Upper lobe of left lung (tissue), 6 donors: Measurements from ENCODE around the gene GMPPA. TPM values are rescaled to one million over a fixed set of nuclear protein-coding genes. Genes with fewer than 3 reads are reported as not detected.

Experiments
- ATAC-seq, 2 donors: fragments of 200-7000 bp; cut with Tn5 transposase; one replicate each; pipeline ENCODE4 v1.9.1; 2022; ENCODE audit warnings: mild to moderate bottlenecking in 2 of 2, moderate library complexity in 2 of 2; ENCODE audit not compliant: low FRiP score in 2 of 2
- DNase-seq, 2 donors: peaks; one replicate each; pipeline ENCODE4 v3.0.0-alpha.2; 2019 to 2020
- H3K27ac ChIP-seq, 4 donors: fragments of 200-600 bp; sonication (generic); one replicate each; pipeline ENCODE4 v1.5.1; 2016 to 2019
- H3K27me3 ChIP-seq, 4 donors: fragments of 200-600 bp; sonication (generic); one replicate each; pipeline ENCODE4 v1.5.1; 2017 to 2019
- H3K36me3 ChIP-seq, 4 donors: fragments of 200-600 bp; sonication (generic); one replicate each; pipeline ENCODE4 v1.5.1; 2016 to 2019
- H3K4me1 ChIP-seq, 4 donors: fragments of 200-600 bp; sonication (generic); one replicate each; pipeline ENCODE4 v1.5.1; 2018 to 2019
- H3K4me3 ChIP-seq, 4 donors: fragments of 200-600 bp; sonication (generic); one replicate each; pipeline ENCODE4 v1.5.1; 2017 to 2019; ENCODE audit warnings: mild to moderate bottlenecking in 2 of 4, moderate library complexity in 1 of 4
- H3K9me3 ChIP-seq, 4 donors: fragments of 200-600 bp; sonication (generic); one replicate each; pipeline ENCODE4 v1.5.1; 2018 to 2019
- CTCF ChIP-seq, 6 experiments: fragments of 450-650 bp in 4 of 6; fragments of 200-600 bp in 2 of 6; sonication (generic) in 2 of 6; IDR thresholded peaks; one replicate each; pipeline ENCODE4 v1.5.1; 2016 to 2019; ENCODE audit warnings: antibody characterized with exemption in 6 of 6
- EP300 ChIP-seq, 4 donors: sonication (generic); formaldehyde crosslinking; IDR thresholded peaks; one replicate each; pipeline ENCODE4 v1.5.1; 2017; ENCODE audit warnings: antibody characterized with exemption in 4 of 4, control low read depth in 2 of 4
- POLR2A ChIP-seq, 4 donors: fragments of 450-650 bp; IDR thresholded peaks; one replicate each; pipeline ENCODE4 v1.5.1; 2016 to 2017; ENCODE audit warnings: antibody characterized with exemption in 4 of 4, mild to moderate bottlenecking in 2 of 4
- POLR2AphosphoS5 ChIP-seq, 2 donors: sonication (generic); formaldehyde crosslinking; IDR thresholded peaks; one replicate each; pipeline ENCODE4 v1.5.1; 2017; ENCODE audit warnings: antibody characterized with exemption in 2 of 2
- WGBS, 2 donors: methylation state at CpG; one replicate each; pipeline ENCODE4 v1.1.5; 2017 to 2018; 5-methylcytosine and 5-hydroxymethylcytosine counted together
- total RNA-seq, 6 donors: library from RNA; depleted of rRNA in 4 of 6; stranded (reverse); fragments of >200 nt in 4 of 6; gene quantifications; one replicate each; pipeline versions ENCODE4 v1.1.0 to v1.2.1, GENCODE V29; 2016 to 2021
- donor health status: DM: no; HTN: no; CAD: no; lungs with moderate emphysema.
- donor health status: DM: no; HTN: yes; CAD: no; lungs with severe emphysema.

GMPPA gene
- total RNA-seq, 6 donors from 2014 or later: 20.8 to 38.5 (median 24.9) TPM

- WGBS, 2 donors: 59 to 66% methylated on average over 5 to 8 of the region's 8 CpGs
- peaks cover 13 to 42% (median 36%) of the 10 kb centered on the region in 4 donors for H3K36me3 ChIP-seq
- no peak for DNase-seq
- no peak for ATAC-seq
- H3K9me3 ChIP-seq: no peaks in the 10 kb centered on the region
- no peak for TF ChIP-seq EP300 (IDR thresholded peaks at IDR 0.05)
- no peak for TF ChIP-seq CTCF (IDR thresholded peaks at IDR 0.05)
- no peak for TF ChIP-seq POLR2AphosphoS5 (IDR thresholded peaks at IDR 0.05)
- no peak for TF ChIP-seq POLR2A (IDR thresholded peaks at IDR 0.05)
- peaks cover 0 to 37% (median 11%) of the 10 kb centered on the region in 4 donors for H3K27me3 ChIP-seq
- H3K4me1 ChIP-seq: peaks cover 15 to 25% (median 16%) of the 10 kb centered on the region in 4 donors
- no peak overlapping the region for H3K4me3 ChIP-seq
- no peak overlapping the region for H3K27ac ChIP-seq
Observed at GRCh38 chr2:219507581-219508443, 9.1 kb downstream of the GMPPA start.

- peaks cover 13 to 38% (median 35%) of the 10 kb centered on the region in 4 donors for H3K36me3 ChIP-seq
- peaks cover 15 to 25% (median 16%) of the 10 kb centered on the region in 4 donors for H3K4me1 ChIP-seq
- WGBS, 2 donors: 77 to 100% methylated on average over 1 to 4 of the region's 4 CpGs
- TF ChIP-seq POLR2AphosphoS5 (IDR thresholded peaks at IDR 0.05): no peak
- TF ChIP-seq CTCF (IDR thresholded peaks at IDR 0.05): no peak
- TF ChIP-seq POLR2A (IDR thresholded peaks at IDR 0.05): no peak
- TF ChIP-seq EP300 (IDR thresholded peaks at IDR 0.05): no peak
- no peaks in the 10 kb centered on the region for H3K9me3 ChIP-seq
- peaks cover 0 to 37% (median 14%) of the 10 kb centered on the region in 4 donors for H3K27me3 ChIP-seq
- ATAC-seq: no peak
- no peak overlapping the region for H3K4me3 ChIP-seq
- no peak for DNase-seq
- H3K27ac ChIP-seq: no peak overlapping the region
Observed at GRCh38 chr2:219508444-219508734, 9.7 kb downstream of the GMPPA start.

DNA sequence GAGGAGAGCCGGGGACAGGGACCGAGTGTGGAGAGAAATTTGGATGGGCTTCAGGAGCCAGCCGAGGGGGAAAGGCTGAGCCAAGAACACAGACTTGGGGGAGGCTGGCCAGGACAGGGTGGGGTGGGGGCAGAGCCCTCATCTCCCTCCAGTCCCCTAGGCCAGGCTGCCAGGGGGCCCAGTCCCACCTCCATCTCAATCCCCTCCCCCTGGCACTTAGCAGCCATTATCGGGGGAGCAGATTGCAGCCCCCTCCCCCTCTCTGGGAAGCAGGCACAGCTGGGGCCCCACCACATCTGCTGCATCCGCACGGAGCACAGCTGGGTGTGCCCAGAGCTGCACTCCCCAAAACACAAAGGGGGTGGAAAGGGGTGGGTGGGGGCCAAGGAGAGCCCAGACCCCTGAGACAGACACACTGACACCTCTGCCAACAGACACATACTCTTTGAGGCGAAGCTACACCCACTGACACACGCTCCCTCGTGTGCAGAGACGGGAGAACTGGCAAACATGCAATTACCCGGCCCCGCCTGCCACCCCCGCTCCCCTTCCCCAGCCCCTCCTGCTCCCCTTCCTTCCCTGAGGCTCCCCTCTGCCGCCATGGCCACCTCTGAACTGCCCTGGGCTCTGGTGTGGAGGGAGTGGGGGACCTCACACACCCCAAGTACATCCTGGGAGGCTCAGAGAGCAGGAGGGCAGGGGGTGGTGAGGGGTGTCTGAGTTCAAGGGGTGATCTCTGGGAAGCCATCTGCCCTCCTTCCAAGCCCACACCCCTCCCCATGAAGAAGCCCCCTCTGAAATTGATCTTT, 10.5 kb downstream of the GMPPA start:
- no peak overlapping the region for H3K27ac ChIP-seq
- H3K36me3 ChIP-seq: peaks cover 8 to 30% (median 27%) of the 10 kb centered on the region in 4 donors
- no peaks in the 10 kb centered on the region for H3K9me3 ChIP-seq
- H3K4me3 ChIP-seq: no peak overlapping the region
- ATAC-seq (peak in 1 of 2 donors; percentile 10), DNase-seq (peak in 1 of 2 donors; percentile 53)
- peaks cover 0 to 42% (median 18%) of the 10 kb centered on the region in 4 donors for H3K27me3 ChIP-seq
- TF ChIP-seq EP300 (IDR thresholded peaks at IDR 0.05): no peak
- TF ChIP-seq POLR2AphosphoS5 (IDR thresholded peaks at IDR 0.05): no peak
- no peak for TF ChIP-seq CTCF (IDR thresholded peaks at IDR 0.05)
- no peak for TF ChIP-seq POLR2A (IDR thresholded peaks at IDR 0.05)
- 12 to 16% methylated on average over 10 to 14 of the region's 14 CpGs for WGBS, 2 donors
- peaks cover 18 to 33% (median 20%) of the 10 kb centered on the region in 4 donors for H3K4me1 ChIP-seq

DNA sequence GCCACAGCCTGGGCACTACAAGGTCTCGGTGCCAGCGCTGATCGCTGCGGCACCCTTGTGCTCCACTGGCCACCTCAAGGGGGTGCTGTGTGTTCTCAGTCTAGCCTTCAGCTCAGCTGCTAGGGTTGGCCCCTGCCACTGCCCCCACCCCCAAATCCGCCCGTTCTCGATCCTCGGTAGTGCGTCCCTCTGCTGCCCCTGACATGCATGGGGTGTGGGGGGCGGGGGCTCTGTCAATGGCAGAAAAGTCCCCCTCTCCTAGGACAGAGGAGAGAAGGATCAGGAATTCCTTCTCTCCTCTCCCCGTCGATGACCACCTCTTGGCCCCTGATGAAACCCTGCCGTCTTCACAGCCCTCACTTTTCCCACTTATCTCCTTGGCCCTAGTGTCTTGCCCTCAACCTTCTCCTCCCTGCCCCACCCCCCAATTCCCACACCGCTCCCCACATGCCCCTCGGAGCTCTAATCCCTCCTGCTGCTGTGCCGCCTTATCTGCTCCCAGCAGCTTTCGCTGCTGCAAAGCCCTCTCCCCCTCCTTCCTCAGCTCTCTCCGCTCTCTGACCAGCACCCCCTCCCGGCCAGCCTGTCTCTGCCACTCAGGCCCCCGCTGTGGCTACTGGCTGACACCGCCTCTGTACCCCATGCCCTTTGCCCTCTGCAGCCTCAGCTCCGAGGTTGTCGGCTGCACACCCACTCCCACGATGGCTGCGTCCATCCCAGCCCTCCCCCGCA, 11.3 kb downstream of the GMPPA start:
- DNase-seq (peak; percentile 38 to 72), ATAC-seq (peak; percentile 60 to 76)
- peak overlapping the region in 2 of 4 donors; percentile 26 to 30 for H3K4me3 ChIP-seq
- peaks cover 0 to 49% (median 23%) of the 10 kb centered on the region in 4 donors for H3K27me3 ChIP-seq
- H3K36me3 ChIP-seq: peaks cover 6 to 22% (median 20%) of the 10 kb centered on the region in 4 donors
- no peak overlapping the region for H3K27ac ChIP-seq
- no peaks in the 10 kb centered on the region for H3K9me3 ChIP-seq
- H3K4me1 ChIP-seq: peaks cover 22 to 33% (median 24%) of the 10 kb centered on the region in 4 donors
- 2 to 3% methylated on average over 24 to 26 of the region's 26 CpGs for WGBS, 2 donors
- TF ChIP-seq CTCF (IDR thresholded peaks at IDR 0.05): peak; percentile 39 to 63 (median 48)
- TF ChIP-seq POLR2A (IDR thresholded peaks at IDR 0.05): no peak
- no peak for TF ChIP-seq POLR2AphosphoS5 (IDR thresholded peaks at IDR 0.05)
- TF ChIP-seq EP300 (IDR thresholded peaks at IDR 0.05): no peak
